ENCODE measurements around the gene DOCK9.

DOCK9 gene

DNA sequence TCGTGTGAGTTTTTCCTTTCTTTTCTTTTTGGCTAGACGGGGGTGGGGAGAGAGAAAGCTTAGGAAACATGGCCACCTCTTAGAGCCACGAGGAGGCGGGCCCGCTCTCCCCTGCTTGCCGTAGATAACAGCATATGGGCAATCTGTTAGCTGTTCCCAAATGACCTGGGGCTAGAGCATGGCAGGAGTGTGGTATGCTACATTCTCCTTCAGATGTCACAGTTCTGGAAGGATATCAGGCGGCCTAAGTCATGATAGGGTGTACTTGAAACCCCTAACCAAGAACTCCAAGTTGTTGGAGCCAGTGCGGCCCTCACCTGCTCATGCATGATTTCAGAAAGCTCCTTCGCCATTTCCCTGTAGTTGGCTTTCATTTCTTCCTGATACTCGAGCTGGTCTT, 181.1 kb downstream of the DOCK9 start:
- Histone ChIP-seq H3K27me3 (ENCODE audit: control insufficient read depth in 1 of 2, insufficient read depth in 2 of 2, low read length in 2 of 2) (no peaks in the 10 kb centered on the region), H3K36me3 (ENCODE audit: control insufficient read depth in 1 of 2, insufficient read depth in 2 of 2, low read length in 2 of 2) (peaks cover 18 to 30% of the 10 kb centered on the region in 2 donors)

GRCh38 chr13:98796191-98796590, 181.7 kb downstream of the DOCK9 start:
- Histone ChIP-seq H3K9ac (ENCODE audit: low read depth in 1 of 2, low read length in 2 of 2) (no peak overlapping the region), H3K9me3 (ENCODE audit: control insufficient read depth in 1 of 2, low read length in 2 of 2) (no peaks in the 10 kb centered on the region), H3K27me3 (ENCODE audit: control insufficient read depth in 1 of 2, insufficient read depth in 2 of 2, low read length in 2 of 2) (no peaks in the 10 kb centered on the region), H3K36me3 (ENCODE audit: control insufficient read depth in 1 of 2, insufficient read depth in 2 of 2, low read length in 2 of 2) (peaks cover 18 to 30% of the 10 kb centered on the region in 2 donors), H3K4me1 (ENCODE audit: control insufficient read depth in 1 of 2, insufficient read depth in 2 of 2, low read length in 2 of 2) (no peaks in the 10 kb centered on the region), H3K27ac (ENCODE audit: low read depth, low read length) (no peak overlapping the region), H3K4me3 (ENCODE audit: low read depth in 1 of 2, low read length in 2 of 2) (no peak overlapping the region)

More for the DNA sequence above, 181.1 kb downstream of the DOCK9 start:
- H3K4me1 ChIP-seq (ENCODE audit: control insufficient read depth in 1 of 2, insufficient read depth in 2 of 2, low read length in 2 of 2): no peaks in the 10 kb centered on the region
- no peak overlapping the region for H3K9ac ChIP-seq (ENCODE audit: low read depth in 1 of 2, low read length in 2 of 2)
- no peak overlapping the region for H3K4me3 ChIP-seq (ENCODE audit: low read depth in 1 of 2, low read length in 2 of 2)
- no peak overlapping the region for H3K27ac ChIP-seq (ENCODE audit: low read depth, low read length)
- H3K9me3 ChIP-seq (ENCODE audit: control insufficient read depth in 1 of 2, low read length in 2 of 2): no peaks in the 10 kb centered on the region

GRCh38 chr13:98795220-98795619, 182.6 kb downstream of the DOCK9 start:
- no peak overlapping the region for H3K4me3 ChIP-seq (ENCODE audit: low read depth in 1 of 2, low read length in 2 of 2)
- no peaks in the 10 kb centered on the region for H3K9me3 ChIP-seq (ENCODE audit: control insufficient read depth in 1 of 2, low read length in 2 of 2)
- H3K27ac ChIP-seq (ENCODE audit: low read depth, low read length): no peak overlapping the region
- H3K27me3 ChIP-seq (ENCODE audit: control insufficient read depth in 1 of 2, insufficient read depth in 2 of 2, low read length in 2 of 2): no peaks in the 10 kb centered on the region
- H3K36me3 ChIP-seq (ENCODE audit: control insufficient read depth in 1 of 2, insufficient read depth in 2 of 2, low read length in 2 of 2): peaks cover 18 to 28% of the 10 kb centered on the region in 2 donors
- no peaks in the 10 kb centered on the region for H3K4me1 ChIP-seq (ENCODE audit: control insufficient read depth in 1 of 2, insufficient read depth in 2 of 2, low read length in 2 of 2)
- no peak overlapping the region for H3K9ac ChIP-seq (ENCODE audit: low read depth in 1 of 2, low read length in 2 of 2)

- Histone ChIP-seq H3K4me3 (ENCODE audit: low read depth in 1 of 2, low read length in 2 of 2) (no peak overlapping the region), H3K36me3 (ENCODE audit: control insufficient read depth in 1 of 2, insufficient read depth in 2 of 2, low read length in 2 of 2) (peaks cover 18 to 25% of the 10 kb centered on the region in 2 donors)
Observed at GRCh38 chr13:98794498-98794897, 183.4 kb downstream of the DOCK9 start.

GRCh38 chr13:98792785-98793495, 184.9 kb downstream of the DOCK9 start:
- H3K4me1 ChIP-seq (ENCODE audit: control insufficient read depth in 1 of 2, insufficient read depth in 2 of 2, low read length in 2 of 2): no peaks in the 10 kb centered on the region
- H3K9ac ChIP-seq (ENCODE audit: low read depth in 1 of 2, low read length in 2 of 2): no peak overlapping the region
- H3K36me3 ChIP-seq (ENCODE audit: control insufficient read depth in 1 of 2, insufficient read depth in 2 of 2, low read length in 2 of 2): peaks cover 18 to 25% of the 10 kb centered on the region in 2 donors
- no peak overlapping the region for H3K27ac ChIP-seq (ENCODE audit: low read depth, low read length)
- no peak overlapping the region for H3K4me3 ChIP-seq (ENCODE audit: low read depth in 1 of 2, low read length in 2 of 2)
- H3K9me3 ChIP-seq (ENCODE audit: control insufficient read depth in 1 of 2, low read length in 2 of 2): no peaks in the 10 kb centered on the region
- H3K27me3 ChIP-seq (ENCODE audit: control insufficient read depth in 1 of 2, insufficient read depth in 2 of 2, low read length in 2 of 2): no peaks in the 10 kb centered on the region

More at GRCh38 chr13:98794498-98794897, 183.4 kb downstream of the DOCK9 start:
- Histone ChIP-seq H3K27ac (ENCODE audit: low read depth, low read length) (no peak overlapping the region), H3K9ac (ENCODE audit: low read depth in 1 of 2, low read length in 2 of 2) (no peak overlapping the region), H3K9me3 (ENCODE audit: control insufficient read depth in 1 of 2, low read length in 2 of 2) (no peaks in the 10 kb centered on the region), H3K4me1 (ENCODE audit: control insufficient read depth in 1 of 2, insufficient read depth in 2 of 2, low read length in 2 of 2) (no peaks in the 10 kb centered on the region), H3K27me3 (ENCODE audit: control insufficient read depth in 1 of 2, insufficient read depth in 2 of 2, low read length in 2 of 2) (no peaks in the 10 kb centered on the region)

GRCh38 chr13:98792321-98792720, 185.5 kb downstream of the DOCK9 start:
- Histone ChIP-seq H3K36me3 (ENCODE audit: control insufficient read depth in 1 of 2, insufficient read depth in 2 of 2, low read length in 2 of 2) (peaks cover 15 to 22% of the 10 kb centered on the region in 2 donors), H3K9ac (ENCODE audit: low read depth in 1 of 2, low read length in 2 of 2) (no peak overlapping the region), H3K27me3 (ENCODE audit: control insufficient read depth in 1 of 2, insufficient read depth in 2 of 2, low read length in 2 of 2) (no peaks in the 10 kb centered on the region), H3K4me3 (ENCODE audit: low read depth in 1 of 2, low read length in 2 of 2) (no peak overlapping the region), H3K9me3 (ENCODE audit: control insufficient read depth in 1 of 2, low read length in 2 of 2) (no peaks in the 10 kb centered on the region), H3K27ac (ENCODE audit: low read depth, low read length) (no peak overlapping the region), H3K4me1 (ENCODE audit: control insufficient read depth in 1 of 2, insufficient read depth in 2 of 2, low read length in 2 of 2) (no peaks in the 10 kb centered on the region)

DNA sequence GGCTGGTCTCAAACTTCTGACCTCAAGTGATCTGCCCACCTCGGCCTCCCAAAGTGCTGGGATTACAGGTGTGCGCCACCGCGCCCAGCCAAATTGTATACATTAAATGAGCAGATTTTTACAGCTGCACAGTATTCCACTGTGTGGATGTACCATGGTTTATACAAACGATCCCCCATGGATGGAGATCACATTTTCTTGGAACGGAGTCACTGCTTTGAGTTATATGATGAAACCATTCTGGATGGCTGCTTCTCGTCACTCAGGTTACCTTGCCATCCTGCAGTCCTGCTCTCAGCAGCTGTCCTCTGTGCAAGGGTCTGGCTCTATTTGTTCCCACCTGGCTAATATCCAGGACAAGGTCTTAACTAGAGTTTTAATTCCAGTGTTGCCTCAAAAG, 186.3 kb downstream of the DOCK9 start:
- no peaks in the 10 kb centered on the region for H3K27me3 ChIP-seq (ENCODE audit: control insufficient read depth in 1 of 2, insufficient read depth in 2 of 2, low read length in 2 of 2)
- H3K4me1 ChIP-seq (ENCODE audit: control insufficient read depth in 1 of 2, insufficient read depth in 2 of 2, low read length in 2 of 2): peaks cover 0 to 2% of the 10 kb centered on the region in 2 donors
- H3K36me3 ChIP-seq (ENCODE audit: control insufficient read depth in 1 of 2, insufficient read depth in 2 of 2, low read length in 2 of 2): peaks cover 13 to 18% of the 10 kb centered on the region in 2 donors
- no peak overlapping the region for H3K27ac ChIP-seq (ENCODE audit: low read depth, low read length)
- no peak overlapping the region for H3K4me3 ChIP-seq (ENCODE audit: low read depth in 1 of 2, low read length in 2 of 2)
- H3K9me3 ChIP-seq (ENCODE audit: control insufficient read depth in 1 of 2, low read length in 2 of 2): no peaks in the 10 kb centered on the region
- no peak overlapping the region for H3K9ac ChIP-seq (ENCODE audit: low read depth in 1 of 2, low read length in 2 of 2)

- H3K36me3 ChIP-seq (ENCODE audit: control insufficient read depth in 1 of 2, insufficient read depth in 2 of 2, low read length in 2 of 2): peaks cover 0 to 4% of the 10 kb centered on the region in 2 donors
- no peak overlapping the region for H3K9ac ChIP-seq (ENCODE audit: low read depth in 1 of 2, low read length in 2 of 2)
Observed at GRCh38 chr13:98787996-98788395, 189.9 kb downstream of the DOCK9 start.

DNA sequence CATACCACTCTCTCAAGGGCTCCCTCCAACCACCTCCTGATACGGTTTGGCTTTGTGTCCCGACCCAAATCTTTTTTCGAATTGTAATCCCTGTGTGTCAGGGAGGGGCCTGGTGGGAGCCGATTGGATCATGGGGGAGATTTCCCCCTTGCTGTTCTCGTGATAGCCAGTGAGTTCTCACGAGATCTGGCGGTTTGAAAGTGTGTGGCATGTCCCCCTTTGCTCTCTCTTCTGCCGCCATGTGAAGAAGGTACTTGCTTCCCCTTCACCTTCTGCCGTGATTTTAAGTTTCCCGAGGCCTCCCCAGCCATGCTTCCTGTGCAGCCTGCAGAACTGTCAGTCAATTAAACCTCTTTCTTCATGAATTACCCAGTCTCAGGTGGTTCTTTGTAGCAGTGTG, 190.7 kb downstream of the DOCK9 start:
- H3K9me3 ChIP-seq (ENCODE audit: control insufficient read depth in 1 of 2, low read length in 2 of 2): no peaks in the 10 kb centered on the region
- no peak overlapping the region for H3K4me3 ChIP-seq (ENCODE audit: low read depth in 1 of 2, low read length in 2 of 2)
- no peaks in the 10 kb centered on the region for H3K36me3 ChIP-seq (ENCODE audit: control insufficient read depth in 1 of 2, insufficient read depth in 2 of 2, low read length in 2 of 2)
- no peak overlapping the region for H3K9ac ChIP-seq (ENCODE audit: low read depth in 1 of 2, low read length in 2 of 2)
- H3K27me3 ChIP-seq (ENCODE audit: control insufficient read depth in 1 of 2, insufficient read depth in 2 of 2, low read length in 2 of 2): no peaks in the 10 kb centered on the region
- no peak overlapping the region for H3K27ac ChIP-seq (ENCODE audit: low read depth, low read length)
- peaks cover 14 to 19% of the 10 kb centered on the region in 2 donors for H3K4me1 ChIP-seq (ENCODE audit: control insufficient read depth in 1 of 2, insufficient read depth in 2 of 2, low read length in 2 of 2)

More at GRCh38 chr13:98787996-98788395, 189.9 kb downstream of the DOCK9 start:
- Histone ChIP-seq H3K4me3 (ENCODE audit: low read depth in 1 of 2, low read length in 2 of 2) (no peak overlapping the region), H3K27ac (ENCODE audit: low read depth, low read length) (no peak overlapping the region), H3K9me3 (ENCODE audit: control insufficient read depth in 1 of 2, low read length in 2 of 2) (no peaks in the 10 kb centered on the region), H3K4me1 (ENCODE audit: control insufficient read depth in 1 of 2, insufficient read depth in 2 of 2, low read length in 2 of 2) (peaks cover 14 to 19% of the 10 kb centered on the region in 2 donors), H3K27me3 (ENCODE audit: control insufficient read depth in 1 of 2, insufficient read depth in 2 of 2, low read length in 2 of 2) (no peaks in the 10 kb centered on the region)

DNA sequence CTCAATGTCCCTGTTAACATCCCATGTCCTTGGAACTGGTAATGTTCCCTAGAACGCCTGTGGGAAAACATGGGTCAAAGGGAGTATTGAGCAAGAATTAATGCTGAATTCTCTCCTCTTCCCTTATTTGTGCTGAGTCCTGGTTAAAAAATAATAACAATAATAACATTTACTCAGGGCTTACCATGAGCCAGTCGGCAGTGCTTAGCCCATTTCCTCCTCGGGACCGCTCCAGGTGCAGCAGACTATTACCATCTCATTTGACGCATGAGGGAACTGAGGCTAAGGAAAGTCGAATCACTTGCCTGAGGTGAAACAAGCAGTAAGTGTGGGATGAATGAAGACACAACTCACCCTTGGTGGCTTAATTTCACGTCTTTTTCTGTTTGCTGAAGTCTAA, 191.8 kb downstream of the DOCK9 start:
- H3K9me3 ChIP-seq (ENCODE audit: control insufficient read depth in 1 of 2, low read length in 2 of 2): no peaks in the 10 kb centered on the region
- no peaks in the 10 kb centered on the region for H3K27me3 ChIP-seq (ENCODE audit: control insufficient read depth in 1 of 2, insufficient read depth in 2 of 2, low read length in 2 of 2)
- no peak overlapping the region for H3K4me3 ChIP-seq (ENCODE audit: low read depth in 1 of 2, low read length in 2 of 2)
- no peak overlapping the region for H3K27ac ChIP-seq (ENCODE audit: low read depth, low read length)
- H3K9ac ChIP-seq (ENCODE audit: low read depth in 1 of 2, low read length in 2 of 2): no peak overlapping the region
- peaks cover 14 to 19% of the 10 kb centered on the region in 2 donors for H3K4me1 ChIP-seq (ENCODE audit: control insufficient read depth in 1 of 2, insufficient read depth in 2 of 2, low read length in 2 of 2)
- H3K36me3 ChIP-seq (ENCODE audit: control insufficient read depth in 1 of 2, insufficient read depth in 2 of 2, low read length in 2 of 2): no peaks in the 10 kb centered on the region

Data from duodenal mucosa (tissue), 2 donors.